GM19328 (cell line): ENCODE results near the gene TNP2.

Source experiments
- ATAC-seq: cut with Tn5 transposase; IDR thresholded peaks from one replicate; pipeline ENCODE4 v1.9.1; 2021; ENCODE audit warnings: mild to moderate bottlenecking, moderate library complexity; ENCODE audit not compliant: unreplicated experiment

The TNP2 gene

GRCh38 chr16:11258553-11259492 lies 10.3 kb downstream of the TNP2 start:
- ATAC-seq = no peak

GRCh38 chr16:11257131-11257938 lies 11.8 kb downstream of the TNP2 start:
- ATAC-seq = no peak

DNA sequence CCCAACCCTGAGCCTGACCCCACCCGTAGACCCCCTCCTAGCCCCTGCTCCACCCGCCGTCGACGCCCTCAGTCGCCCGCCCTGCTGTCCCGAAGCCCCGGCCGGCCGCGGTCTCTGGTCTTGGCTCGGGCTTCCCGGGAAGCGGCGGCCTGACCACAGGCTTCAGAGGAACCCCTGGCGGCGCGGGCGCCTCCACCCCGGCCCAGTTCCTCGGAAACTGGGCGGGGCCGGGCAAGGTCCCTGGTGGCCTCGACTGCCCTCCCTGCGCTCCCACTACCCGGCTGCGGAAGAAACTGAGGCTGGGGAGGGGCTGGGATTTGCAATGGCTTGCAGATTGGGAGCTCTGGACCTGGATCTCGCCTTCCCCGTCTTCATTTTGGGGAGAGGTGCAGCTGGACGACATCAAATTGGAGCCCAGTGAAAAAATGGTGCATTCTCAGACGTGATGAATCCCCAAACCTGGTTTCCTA lies 12.4 kb downstream of the TNP2 start:
- no peak for ATAC-seq

GRCh38 chr16:11255737-11256660 lies 13.1 kb downstream of the TNP2 start, which contains the start of gene SOCS1:
Gene SOCS1, minus strand, starts transcription at chr16:11256204. Its CDS starts 726 bp downstream, at chr16:11255478.
- ATAC-seq = peak; percentile 57

DNA sequence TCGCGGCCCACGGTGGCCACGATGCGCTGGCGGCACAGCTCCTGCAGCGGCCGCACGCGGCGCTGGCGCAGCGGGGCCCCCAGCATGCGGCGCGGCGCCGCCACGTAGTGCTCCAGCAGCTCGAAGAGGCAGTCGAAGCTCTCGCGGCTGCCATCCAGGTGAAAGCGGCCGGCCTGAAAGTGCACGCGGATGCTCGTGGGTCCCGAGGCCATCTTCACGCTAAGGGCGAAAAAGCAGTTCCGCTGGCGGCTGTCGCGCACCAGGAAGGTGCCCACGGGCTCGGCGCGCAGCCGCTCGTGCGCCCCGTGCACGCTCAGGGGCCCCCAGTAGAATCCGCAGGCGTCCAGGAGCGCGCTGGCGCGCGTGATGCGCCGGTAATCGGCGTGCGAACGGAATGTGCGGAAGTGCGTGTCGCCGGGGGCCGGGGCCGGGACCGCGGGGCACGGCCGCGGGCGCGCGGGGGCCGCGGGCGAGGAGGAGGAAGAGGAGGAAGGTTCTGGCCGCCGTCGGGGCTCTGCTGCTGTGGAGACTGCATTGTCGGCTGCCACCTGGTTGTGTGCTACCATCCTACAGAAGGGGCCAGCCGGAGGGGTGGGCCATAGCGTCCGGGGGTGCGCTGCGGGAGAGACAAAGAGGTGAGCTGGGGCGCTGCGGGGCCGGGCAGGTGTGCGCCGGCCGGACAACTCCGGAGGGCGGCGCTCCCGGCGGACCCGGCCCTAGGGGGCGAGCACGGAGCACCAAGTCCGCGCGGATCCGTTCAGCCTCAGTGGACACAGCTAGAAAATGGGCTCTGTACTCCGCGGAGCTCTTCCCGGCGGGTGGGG lies 14.0 kb downstream of the TNP2 start:
- ATAC-seq = peak; percentile 0

GRCh38 chr16:11253995-11254912 lies 14.9 kb downstream of the TNP2 start:
- no peak for ATAC-seq

GRCh38 chr16:11253009-11253994 lies 15.8 kb downstream of the TNP2 start:
- no peak for ATAC-seq

DNA sequence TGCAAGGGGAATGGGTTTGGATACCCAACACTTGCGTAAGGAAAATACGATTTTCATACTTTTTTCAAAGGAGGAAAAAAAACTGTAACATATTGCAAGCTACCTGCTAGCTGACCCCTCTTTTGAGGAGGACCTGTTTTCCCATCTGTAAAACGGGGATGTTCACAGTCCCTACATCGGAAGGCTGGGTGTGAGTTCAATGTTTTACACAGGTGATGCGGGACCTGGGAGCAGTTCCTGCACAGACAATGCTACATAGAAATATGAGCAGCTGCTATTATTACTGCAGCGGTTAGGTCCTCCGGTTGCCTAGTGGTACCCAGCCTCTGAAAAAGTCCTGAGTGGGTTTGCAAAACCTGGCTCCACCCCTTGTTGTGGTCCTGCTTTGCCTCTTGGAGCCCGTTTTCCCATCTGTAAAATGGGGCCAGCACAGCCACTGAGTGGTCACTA lies 16.6 kb downstream of the TNP2 start:
- no peak for ATAC-seq

- no peak for ATAC-seq
These were observed 17.3 kb downstream of the TNP2 start for GRCh38 chr16:11251525-11252481.

DNA sequence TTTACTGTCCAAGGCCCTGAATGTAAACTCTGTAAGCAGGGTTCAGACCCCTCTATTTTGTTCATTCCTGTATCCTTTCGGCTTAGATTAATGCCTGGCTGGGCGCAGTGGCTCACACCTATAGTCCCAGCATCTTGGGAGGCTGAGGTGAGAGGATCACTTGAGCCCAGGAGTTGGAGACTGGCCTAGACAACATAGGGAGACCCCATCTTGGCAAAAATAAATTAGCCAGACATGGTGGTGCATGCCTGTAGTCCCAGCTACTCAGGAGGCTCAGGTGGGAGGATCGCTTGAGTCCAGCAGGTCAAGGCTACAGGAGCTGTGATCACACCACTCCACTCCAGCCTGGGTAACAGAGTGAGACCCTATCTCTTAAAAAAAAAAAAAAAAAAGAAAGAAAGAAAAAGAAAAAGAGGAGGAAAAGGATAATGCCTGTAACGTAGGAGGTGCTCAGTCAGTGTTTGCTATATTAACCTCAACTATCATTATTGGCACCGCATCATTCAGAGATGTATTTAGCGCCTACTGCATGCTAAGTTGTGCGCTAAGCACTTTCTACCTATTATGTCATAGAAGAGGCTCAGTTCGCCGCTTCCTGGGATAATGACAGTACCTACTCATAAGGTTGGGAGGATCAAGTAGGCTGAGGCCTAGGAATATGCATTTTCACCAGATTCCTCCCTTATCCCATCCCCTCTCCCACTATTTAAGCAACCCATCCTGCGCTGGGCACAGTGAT lies 18.2 kb downstream of the TNP2 start:
- no peak for ATAC-seq

DNA sequence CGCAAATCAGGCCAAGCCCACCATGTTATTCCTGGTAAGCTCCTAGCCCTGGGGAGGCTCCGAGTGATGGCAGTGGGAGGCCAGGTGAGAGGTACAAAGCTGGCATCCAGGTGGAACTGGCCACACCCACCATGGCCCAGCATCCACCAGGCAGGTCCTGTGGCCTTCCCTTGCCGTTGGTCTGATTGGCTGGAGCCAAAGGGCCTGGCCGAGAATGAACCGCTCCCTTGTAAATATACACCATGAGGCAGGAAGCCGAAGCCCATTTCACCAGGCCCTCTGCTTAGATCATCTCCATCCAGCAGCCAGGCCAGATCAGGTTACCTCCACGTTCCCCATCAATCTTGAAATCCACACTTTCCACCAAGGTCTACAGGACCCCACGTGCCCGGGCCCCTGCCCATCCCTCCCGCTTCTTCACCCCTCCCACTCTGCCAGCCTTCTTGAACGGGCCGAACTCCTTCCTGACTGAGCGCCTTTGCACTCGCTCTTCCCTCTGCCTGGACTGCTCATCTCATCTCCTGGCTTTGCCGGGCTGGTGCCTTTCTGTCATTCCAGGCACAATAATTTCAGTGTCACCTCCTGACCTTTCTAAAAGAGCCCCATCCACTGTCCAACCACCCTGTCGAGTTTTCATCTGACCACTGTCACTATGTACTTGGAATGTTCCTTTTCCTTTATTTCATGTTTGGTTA lies 18.9 kb downstream of the TNP2 start:
- no peak for ATAC-seq

DNA sequence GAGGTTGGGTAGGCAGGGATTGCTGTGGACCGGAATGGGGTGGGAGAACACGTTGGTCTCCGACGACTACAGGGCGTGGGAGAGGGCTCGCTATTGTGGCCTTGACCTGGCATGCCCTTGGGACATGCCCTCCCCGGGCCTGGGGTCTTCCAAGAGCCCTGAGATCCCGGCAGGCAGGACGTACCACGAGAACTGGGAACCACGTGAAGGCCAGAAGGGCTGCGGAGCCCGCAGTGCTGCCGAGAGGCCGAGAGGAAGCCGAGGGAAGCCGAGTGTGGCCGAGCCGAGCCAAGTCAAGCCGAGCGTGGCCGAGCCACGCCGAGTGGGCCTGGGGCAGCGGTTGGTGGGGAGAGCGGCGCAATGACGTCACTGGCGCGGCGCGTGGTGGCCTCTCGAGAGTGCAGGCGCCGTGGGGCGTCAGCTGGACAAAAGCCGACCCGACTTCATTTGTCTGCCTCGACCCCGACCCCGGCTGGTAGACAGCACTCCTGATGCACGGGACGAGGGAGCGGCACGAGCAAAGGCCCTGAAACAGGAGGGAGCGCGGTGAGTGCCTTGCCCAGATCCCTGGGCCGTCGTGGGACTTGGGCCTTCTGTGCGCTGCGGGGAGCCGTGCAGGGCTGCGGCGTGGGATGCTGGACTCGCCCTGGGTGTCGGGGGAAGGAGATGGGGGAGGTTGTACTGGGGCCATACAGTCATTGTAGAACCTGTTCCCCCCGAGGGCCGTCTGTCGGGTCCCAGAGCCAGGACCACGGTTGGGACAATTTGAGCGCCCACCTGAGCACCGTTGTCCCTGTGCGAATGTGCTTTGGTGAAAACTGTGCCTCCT lies 19.7 kb downstream of the TNP2 start:
- no peak for ATAC-seq

- ATAC-seq = no peak
These were observed 21.0 kb downstream of the TNP2 start for GRCh38 chr16:11248133-11248532.

DNA sequence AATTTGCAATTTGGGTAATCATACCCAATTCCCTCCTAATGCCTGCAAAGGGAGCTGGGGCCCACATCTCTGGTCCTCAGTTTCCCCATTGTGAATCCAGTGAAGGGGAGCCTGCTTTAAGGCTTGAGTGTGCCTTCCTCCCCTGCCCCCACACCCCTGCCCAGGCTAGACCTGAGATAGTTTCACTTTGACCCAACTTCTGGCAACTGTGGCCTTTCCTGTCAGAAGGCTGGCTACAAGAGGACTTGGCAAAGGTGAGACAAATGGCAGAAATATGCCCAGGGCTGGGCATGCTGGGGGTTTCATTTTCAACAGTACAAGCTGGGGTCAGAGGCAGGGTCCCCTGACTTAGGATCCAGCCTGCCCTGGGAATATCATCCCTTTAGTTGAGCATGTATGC lies 23.1 kb downstream of the TNP2 start:
- no peak for ATAC-seq
